GM23248 (cell line): Measurements from ENCODE around the gene GPC1.

Experiments used
- EZH2 ChIP-seq: fragments of 200-600 bp; sonication (generic); IDR thresholded peaks from 2 replicates; pipeline ENCODE4 v1.6.1; 2018; ENCODE audit warnings: antibody characterized with exemption, mild to moderate bottlenecking; ENCODE audit not compliant: insufficient read depth, poor library complexity, severe bottlenecking
- EZH2phosphoT487 ChIP-seq: fragments of 200-600 bp; sonication (generic); IDR thresholded peaks from 2 replicates; pipeline ENCODE4 v1.6.1; 2018; ENCODE audit warnings: antibody characterized with exemption, moderate library complexity, mild to moderate bottlenecking, low read depth; ENCODE audit not compliant: insufficient read depth

DNA sequence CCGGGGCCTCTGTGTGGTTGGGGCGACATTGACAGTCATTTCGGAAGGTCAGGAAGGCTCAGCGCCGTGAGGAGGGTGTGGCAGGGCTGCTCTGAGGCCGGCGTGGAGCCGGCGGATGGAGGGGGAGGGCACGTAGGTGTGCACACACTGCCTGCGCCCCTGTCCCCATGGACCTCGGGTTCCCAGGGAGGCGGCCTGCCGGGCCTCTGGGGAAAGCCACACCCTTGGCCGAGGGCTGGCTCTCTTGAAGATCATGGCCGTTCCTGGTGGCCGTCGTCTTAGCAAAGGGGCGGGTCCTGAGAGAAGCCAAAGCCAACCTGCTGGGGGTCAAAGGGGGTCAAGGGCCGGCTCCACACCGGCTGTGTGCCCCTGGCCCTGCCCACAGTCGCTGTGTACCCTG, 11.9 kb downstream of the GPC1 start:
- TF ChIP-seq EZH2 (no peak), EZH2phosphoT487 (no peak)
